Activated effector memory CD4-positive, alpha-beta T cell treated with Interleukin-2 at 50 U/mL for 16 hours (primary cell): ENCODE measurements around the gene FGD1.
A peak's percentile ranks its signal among the peaks of the same experiment; 100 is the strongest.

Source experiments
- DNase-seq: peaks from one replicate; pipeline ENCODE4 v3.0.0-alpha.2; 2020

Gene FGD1

DNA sequence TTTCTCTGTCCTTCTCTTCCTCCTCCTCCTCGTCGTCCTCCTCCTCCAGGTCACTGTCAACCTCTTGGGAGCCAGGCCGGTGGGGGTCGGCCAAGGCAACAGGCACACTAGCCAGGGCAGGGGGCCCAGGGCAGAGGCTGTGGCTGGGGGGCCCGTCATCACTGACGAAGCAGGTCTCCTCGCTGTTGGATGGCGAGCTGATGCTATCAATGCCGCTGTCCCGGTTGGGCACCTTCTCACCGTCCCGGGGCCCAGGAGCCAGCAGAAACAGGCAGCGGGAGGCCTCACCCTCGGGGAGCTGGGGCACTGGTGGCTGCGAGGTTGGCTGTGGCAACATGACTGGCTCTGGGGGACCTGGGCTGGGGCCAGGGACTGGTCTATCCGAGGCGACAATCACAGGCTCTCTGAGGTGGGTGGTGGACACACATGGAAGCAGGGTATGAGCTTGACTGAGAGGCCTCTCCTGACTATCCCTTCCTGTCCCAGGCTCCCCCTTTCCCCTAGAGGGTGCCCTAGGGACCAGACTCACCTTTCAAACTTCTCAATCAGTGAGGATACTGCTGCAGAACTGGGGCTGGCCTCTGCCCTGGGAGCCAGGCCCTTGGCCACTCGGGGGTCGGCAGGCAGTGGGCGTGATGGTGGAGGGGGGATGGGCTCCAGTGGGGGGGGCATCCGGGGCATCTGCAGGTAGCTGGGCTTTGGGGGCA is 25.8 kb downstream of the FGD1 start:
- DNase-seq = no peak

- no peak for DNase-seq
Measured at GRCh38 chrX:54452920-54453319, 43.1 kb downstream of the FGD1 start.

DNA sequence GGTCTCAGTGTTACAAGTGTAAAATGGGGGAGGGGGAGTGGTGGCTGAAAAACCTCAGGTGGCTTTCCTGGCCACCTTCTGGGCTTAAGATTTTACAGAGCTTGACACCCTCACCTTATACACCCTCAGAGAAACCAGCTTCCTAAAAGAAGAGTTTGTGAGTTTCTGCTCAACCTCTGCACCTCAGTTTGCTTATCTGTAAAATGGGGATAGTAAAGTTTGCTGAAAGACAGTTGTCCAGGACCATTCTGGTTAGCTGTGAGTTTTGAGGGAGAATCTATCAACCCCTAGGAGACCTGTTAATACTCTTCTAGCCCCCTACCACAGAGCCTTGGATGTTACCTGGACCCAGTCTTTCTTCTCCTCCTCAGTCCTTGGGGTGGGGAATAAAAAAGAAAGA is 46.1 kb downstream of the FGD1 start:
- DNase-seq = no peak

DNA sequence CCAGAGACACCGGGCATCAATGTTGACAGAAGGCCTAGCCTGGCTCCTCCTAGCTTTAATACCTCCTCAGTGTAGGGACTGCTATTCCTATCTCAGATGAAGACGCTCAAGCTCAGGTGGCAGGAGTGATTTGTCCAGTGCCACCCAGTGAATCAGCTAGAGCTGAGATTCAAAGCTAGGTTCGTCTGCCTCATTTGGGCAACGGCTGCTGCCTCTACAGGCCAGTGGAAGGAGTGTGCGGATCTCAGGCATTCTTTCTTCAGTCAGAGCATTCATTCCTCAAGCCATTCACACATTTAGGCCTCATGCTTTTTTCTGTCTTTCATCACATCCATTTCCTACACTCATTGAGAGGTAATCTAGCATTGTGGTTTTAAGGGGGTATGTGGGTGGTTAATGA is 48.6 kb downstream of the FGD1 start:
- no peak for DNase-seq

DNA sequence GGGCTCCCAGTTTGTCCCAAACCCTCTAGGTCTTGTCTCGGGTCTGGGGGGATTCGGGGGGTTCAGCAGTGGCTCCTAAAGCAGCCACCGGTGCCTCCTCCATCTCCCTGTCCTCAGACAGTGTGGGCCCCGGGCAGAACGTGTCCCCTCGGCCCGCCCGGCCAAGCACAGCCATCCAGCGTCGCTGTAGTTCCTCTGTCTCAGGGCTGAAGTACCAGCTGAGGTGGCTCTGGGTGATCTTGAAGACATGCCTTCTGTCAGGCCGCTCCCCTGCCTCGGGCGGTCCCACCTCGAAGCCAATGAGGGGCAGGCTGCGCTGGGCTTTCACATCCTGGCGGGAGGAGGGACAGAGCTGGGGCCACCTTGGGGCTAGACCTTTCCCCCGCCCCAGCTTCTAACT is 50.0 kb downstream of the FGD1 start:
- DNase-seq = no peak

DNA sequence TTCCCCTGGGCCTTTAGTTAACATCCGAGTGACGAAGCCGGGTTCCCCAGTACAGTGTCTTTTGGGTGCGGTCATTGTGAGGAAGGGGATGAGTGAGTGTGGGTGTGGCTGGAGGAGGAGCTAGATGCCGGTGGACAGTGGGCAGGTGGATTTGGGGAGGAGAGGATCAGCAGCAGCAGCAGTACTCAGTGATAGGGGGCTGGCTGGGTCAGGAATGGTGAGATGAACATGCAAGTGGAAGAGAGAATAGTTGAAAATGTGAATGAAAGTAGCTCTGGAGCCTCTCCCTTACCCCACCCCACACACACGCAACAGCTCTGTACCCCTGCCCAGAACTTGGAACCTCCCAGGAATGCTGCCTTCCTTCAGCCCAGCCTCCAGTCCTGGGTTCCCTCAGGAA is 51.3 kb downstream of the FGD1 start:
- DNase-seq = no peak

DNA sequence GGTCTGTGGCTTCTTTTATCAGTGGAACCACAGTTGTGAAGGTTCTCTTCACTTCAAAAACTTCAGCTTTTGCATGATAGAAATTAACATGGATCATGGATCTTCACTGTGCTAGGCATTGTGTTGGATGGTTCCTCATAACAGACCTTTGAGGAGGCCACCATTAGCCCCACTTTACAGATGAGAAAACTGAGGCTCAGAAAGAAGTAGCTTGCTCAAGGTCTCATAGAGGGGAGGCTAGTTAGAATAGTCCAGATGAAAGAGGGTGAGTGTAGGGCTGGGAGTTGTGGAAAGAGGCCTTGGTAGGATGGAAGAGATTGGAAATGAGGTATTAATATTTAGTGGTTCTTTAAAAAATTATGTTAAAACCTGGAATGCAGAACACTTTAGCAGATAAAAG is 53.2 kb downstream of the FGD1 start:
- DNase-seq = no peak

- DNase-seq = peak; percentile 69
Measured at GRCh38 chrX:54439960-54440871, 55.8 kb downstream of the FGD1 start, which contains the start of gene TSR2. TSR2 (plus strand) TSS chrX:54440404; CDS start chrX:54440422, 18 bp downstream.

DNA sequence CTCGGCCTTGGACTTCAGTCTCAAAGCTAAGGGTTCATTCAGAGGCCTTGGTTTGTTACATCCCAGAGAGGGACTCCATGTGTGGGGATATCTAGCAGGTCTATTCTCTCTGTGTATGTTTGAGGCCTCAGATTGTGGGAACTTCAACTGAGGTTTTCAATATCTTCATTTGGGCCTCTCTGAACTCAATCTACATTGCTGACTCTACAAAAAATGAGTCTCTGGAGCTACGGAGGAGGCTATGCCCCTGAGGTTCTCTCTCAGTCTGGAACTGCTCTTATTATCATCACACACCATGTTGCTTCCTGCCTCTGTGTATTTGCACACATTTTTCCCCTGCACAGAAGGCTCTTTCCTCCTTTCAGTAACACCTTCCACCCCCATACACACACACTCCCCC is 60.9 kb downstream of the FGD1 start:
- DNase-seq = no peak

- no peak for DNase-seq
Measured at GRCh38 chrX:54430519-54430918, 65.5 kb downstream of the FGD1 start.

- DNase-seq = no peak
Measured at GRCh38 chrX:54427837-54428424, 68.1 kb downstream of the FGD1 start.

DNA sequence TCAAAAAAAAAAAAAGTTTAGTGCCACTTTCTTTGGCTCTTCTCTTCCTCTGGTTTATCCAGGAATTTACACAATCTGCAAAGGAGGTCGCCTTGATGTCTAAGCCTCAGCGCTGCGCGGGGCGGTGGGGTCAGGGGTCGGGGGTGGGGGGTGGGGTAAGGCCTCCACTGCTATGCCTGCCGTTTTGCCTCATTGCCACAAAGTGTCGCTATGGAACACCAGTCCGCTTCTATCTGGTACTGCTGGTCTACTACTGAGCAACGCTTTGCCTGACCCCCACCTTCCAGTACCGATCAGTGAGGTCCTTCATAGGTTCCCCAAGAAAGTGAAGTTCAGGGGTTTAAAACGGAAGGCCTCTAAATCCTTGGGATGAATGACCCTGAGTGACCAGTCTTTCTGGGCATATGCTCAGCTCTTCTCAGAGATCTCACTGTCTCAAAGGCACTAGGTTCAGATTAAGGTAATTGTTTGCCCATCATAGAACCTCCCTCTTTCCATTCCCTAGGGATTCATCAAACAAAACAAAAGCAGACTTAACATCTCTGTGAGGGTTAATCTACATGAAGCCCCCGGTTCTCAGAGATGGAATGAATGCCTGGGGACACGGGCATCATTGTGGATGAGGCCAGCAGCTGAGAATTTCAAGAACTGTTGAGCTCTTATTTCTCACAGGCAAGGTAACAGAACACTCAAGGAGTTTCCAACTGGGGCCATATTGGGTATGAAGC is 72.7 kb downstream of the FGD1 start:
- no peak for DNase-seq

- DNase-seq = no peak
Measured at GRCh38 chrX:54422168-54422567, 73.9 kb downstream of the FGD1 start.

- no peak for DNase-seq
Measured at GRCh38 chrX:54419559-54420302, 76.3 kb downstream of the FGD1 start.

DNA sequence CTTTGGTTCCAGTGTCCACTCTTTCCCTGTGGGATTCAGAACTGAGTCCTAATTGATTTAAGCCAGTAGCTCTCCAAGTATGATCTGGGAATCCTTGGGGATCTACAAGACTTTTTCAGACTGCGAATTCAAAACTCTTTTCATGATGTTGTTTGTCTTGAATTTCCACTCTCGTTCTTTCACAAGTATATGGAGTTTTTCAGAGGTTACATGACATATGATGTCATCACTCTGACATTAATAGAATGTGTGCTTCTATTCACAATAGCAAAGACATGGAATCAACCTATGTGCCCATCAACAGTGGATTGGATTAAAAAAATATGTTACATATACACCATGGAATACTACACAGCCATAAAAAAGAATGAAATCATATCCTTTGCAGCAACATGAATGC is 79.1 kb downstream of the FGD1 start:
- DNase-seq = no peak

DNA sequence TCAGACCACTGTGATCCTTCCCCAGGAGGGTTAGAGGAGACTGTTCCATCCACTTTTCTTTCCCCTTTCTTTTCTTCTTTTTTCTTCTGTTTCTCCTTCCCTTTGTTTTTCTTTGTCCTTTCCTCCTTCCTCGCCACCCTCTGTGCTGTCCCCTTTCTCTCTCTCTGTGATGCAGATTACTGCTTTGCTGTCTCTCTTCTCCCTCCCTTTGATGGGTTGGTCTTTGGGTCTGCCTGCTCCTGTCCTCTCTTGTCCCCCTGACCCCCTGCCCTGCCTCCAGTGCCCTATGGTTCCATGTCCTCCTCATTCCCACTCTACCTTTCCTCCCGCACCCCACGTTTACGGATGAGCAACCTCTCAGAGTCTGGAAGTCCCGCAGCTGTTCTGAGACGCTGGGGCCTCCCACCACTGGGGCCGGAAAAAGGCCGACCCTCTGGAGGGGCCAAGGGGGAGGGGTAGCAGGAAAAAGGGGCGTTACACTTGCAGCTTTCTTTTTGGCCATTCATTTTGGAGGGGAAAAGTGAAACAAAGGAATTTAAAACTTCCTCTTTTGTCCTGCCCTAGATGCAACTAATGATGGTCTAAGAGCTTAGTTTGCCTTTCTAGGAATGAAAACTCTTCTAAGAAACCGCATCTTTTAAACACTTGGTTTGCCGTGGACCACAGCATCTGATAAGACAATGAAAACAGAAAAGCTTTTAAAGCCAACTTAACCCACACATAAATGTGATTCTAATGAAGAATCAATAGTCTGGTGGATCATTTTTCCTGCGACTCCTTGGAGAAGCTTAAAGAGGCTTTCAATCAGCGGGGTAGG is 80.3 kb downstream of the FGD1 start:
- no peak for DNase-seq

DNA sequence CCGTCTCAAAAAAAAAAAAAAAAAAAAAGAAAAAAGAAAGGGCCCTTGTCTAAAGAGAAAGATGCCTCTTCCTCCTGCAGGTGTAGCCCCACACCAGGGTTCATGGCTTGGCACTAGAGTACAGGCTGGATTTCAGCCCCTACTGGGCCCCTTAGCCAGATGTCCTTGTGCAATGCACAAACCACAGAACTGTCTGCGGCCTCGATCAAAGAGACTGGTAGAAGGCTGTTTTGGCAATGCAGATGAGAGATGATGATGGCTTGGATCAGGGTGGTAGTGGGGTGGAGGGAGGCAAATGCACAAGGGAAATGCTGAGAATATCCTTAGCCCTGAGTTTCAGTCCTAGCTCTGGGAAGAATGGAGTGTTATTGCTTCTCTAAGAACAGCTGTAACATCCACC is 82.3 kb downstream of the FGD1 start:
- DNase-seq = no peak

DNA sequence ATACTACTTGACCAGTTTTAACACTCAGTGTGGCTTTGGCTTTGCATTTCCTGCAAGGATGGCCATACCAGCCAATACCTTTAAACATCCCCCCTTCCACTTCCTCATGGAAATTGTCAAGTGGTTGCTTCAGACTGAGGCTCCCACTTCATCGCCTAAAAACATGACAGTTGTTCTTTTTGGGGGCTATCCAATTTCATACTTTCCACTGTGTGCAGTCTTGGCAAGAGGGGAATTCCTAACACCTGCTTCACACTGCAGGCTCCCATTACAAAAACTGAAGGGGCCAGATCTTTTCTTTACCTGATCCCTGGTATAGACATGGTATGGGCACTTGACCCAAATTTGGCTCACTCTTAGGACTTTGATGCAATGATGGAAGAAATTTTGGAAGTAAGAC is 84.3 kb downstream of the FGD1 start:
- DNase-seq = no peak

DNA sequence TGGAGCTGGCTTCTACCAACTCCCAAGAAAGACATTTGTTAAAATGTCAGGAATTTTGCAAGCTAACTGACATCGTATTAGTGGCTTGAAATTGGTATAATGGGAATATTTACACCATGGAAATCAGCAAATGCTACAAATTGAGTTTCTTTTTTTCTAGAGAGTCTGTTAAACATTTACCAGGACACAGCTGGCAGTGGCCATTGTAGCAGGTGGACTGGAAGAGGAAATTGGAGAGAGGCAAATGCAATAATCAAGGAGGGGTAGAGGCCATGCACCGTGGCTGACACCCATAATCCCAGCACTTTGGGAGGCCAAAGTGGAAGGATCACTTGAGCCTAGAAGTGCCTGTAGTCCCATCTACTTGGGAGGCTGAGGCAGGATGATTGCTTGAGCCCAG is 88.8 kb downstream of the FGD1 start:
- no peak for DNase-seq

- DNase-seq = no peak
Measured at GRCh38 chrX:54397113-54397512, 98.9 kb downstream of the FGD1 start.
